HepG2 (cell line): ENCODE data around the gene SNX9. TPM values are rescaled to one million over a fixed set of nuclear protein-coding genes. Genes with fewer than 3 reads are reported as not detected.

Experiments used
- ATAC-seq: fragments of 200-7000 bp; cut with Tn5 transposase; 3 replicates; pipeline ENCODE4 v1.9.1; 2020; ENCODE audit warnings: mild to moderate bottlenecking, moderate library complexity
- BruUV-seq: library from RNA; stranded (reverse); fragments of 400-500 nt; replicated peaks from 2 replicates; lab custom pipeline; 2021; lab: Mats Ljungman, UMichigan
- CTCF ChIA-PET: fragments of 300-600 bp; formaldehyde crosslinking; extraction: SDS; loops from one replicate; lab custom pipeline; 2021; ENCODE audit warnings: low total read pairs, inconsistent platforms, low intra/inter-chr PET ratio; lab: Yijun Ruan, JAX
- POLR2A ChIA-PET: fragments of 350-600 bp; sonication (Branson Sonifier 250); formaldehyde crosslinking; loops from one replicate; lab custom pipeline; 2020; ENCODE audit warnings: antibody characterized with exemption, inconsistent platforms; lab: Yijun Ruan, JAX
- DNase-seq: peaks from one replicate; pipeline ENCODE4 v3.0.0-alpha.2; 2015; ENCODE audit warnings: low spot score
- FAIRE-seq: peaks from 3 replicates; lab custom pipeline; 2011; peaks lifted over from hg19 to GRCh38; lab: Jason Lieb, UNC
- H2AFZ ChIP-seq: one replicate; pipeline ENCODE4 v1.6.1; 2011; ENCODE audit warnings: low read length, inconsistent platforms
- H3K27ac ChIP-seq: fragments of 300-600 bp; 3 replicates; pipeline ENCODE4 v1.8.0; 2011; ENCODE audit warnings: mixed run types, mild to moderate bottlenecking, mixed read lengths, low read length, inconsistent platforms; ENCODE audit not compliant: insufficient read depth; ENCODE audit errors: extremely low read length
- H3K27me3 ChIP-seq, 2 experiments: fragments of 200-600 bp in 1 of 2; 2 replicates in 1 of 2; 3 replicates in 1 of 2; pipeline versions ENCODE4 v1.6.0 to v1.8.0; 2011; ENCODE audit warnings: low read length in 2 of 2, mild to moderate bottlenecking in 2 of 2, moderate library complexity in 2 of 2, inconsistent platforms in 1 of 2; ENCODE audit not compliant: insufficient read depth in 2 of 2, control insufficient read depth in 1 of 2
- H3K36me3 ChIP-seq, 2 experiments: fragments of 200-600 bp in 1 of 2; replicated peaks in 1 of 2; 2 replicates in 1 of 2; 3 replicates in 1 of 2; pipeline versions ENCODE4 v1.5.1 to v1.8.0; 2011; ENCODE audit warnings: low read length in 2 of 2, inconsistent platforms in 1 of 2; ENCODE audit not compliant: insufficient read depth in 2 of 2, control insufficient read depth in 1 of 2
- H3K4me1 ChIP-seq: 2 replicates; pipeline ENCODE4 v1.5.1; 2012; ENCODE audit warnings: low read length, inconsistent platforms; ENCODE audit not compliant: insufficient read depth
- H3K4me2 ChIP-seq: 2 replicates; pipeline ENCODE4 v1.6.0; 2011; ENCODE audit warnings: low read depth, low read length, inconsistent platforms
- H3K4me3 ChIP-seq, 3 experiments: fragments of 200-600 bp in 1 of 3; sonication (generic), shearing (Covaris generic) in 1 of 3; replicated peaks in 1 of 3; 2 replicates each; pipeline ENCODE4 v1.5.1; 2011 to 2016; ENCODE audit warnings: low read length in 3 of 3, inconsistent platforms in 2 of 3, low read depth in 2 of 3, mild to moderate bottlenecking in 2 of 3, control low read depth in 1 of 3, mixed read lengths in 1 of 3; ENCODE audit not compliant: insufficient read depth in 1 of 3
- H3K79me2 ChIP-seq: one replicate; pipeline ENCODE4 v1.6.1; 2011; ENCODE audit warnings: low read length, inconsistent platforms; ENCODE audit not compliant: insufficient read depth
- H3K9ac ChIP-seq: 2 replicates; pipeline ENCODE4 v1.6.0; 2011; ENCODE audit warnings: mild to moderate bottlenecking, low read depth, low read length, inconsistent platforms; ENCODE audit not compliant: insufficient read depth
- H3K9me3 ChIP-seq: 2 replicates; pipeline ENCODE4 v1.5.1; 2012; ENCODE audit warnings: mild to moderate bottlenecking, low read length
- H4K20me1 ChIP-seq: 2 replicates; pipeline ENCODE4 v1.6.0; 2011; ENCODE audit warnings: inconsistent platforms, mild to moderate bottlenecking, low read length, moderate library complexity; ENCODE audit not compliant: insufficient read depth
- BRD4 ChIP-seq: sonication (generic); formaldehyde crosslinking; IDR thresholded peaks from 2 replicates; pipeline ENCODE4 v1.4.0; 2020; ENCODE audit warnings: missing genetic modification reagents
- CEBPG ChIP-seq: IDR thresholded peaks from 2 replicates; pipeline ENCODE4 v1.6.1; 2016
- PHF5A ChIP-seq: IDR thresholded peaks from one replicate; pipeline ENCODE4 v1.6.1; 2018; ENCODE audit warnings: low read depth, missing genetic modification reagents; ENCODE audit not compliant: unreplicated experiment
- RFXANK ChIP-seq: IDR thresholded peaks from 2 replicates; pipeline ENCODE4 v1.6.1; 2016
- SAFB2 ChIP-seq: sonication (generic); formaldehyde crosslinking; IDR thresholded peaks from 2 replicates; pipeline ENCODE4 v1.5.1; 2020; ENCODE audit warnings: missing genetic modification reagents, low read depth, mild to moderate bottlenecking, borderline replicate concordance
- ZNF879 ChIP-seq: sonication (generic); formaldehyde crosslinking; IDR thresholded peaks from 2 replicates; pipeline ENCODE4 v1.8.1; 2023; ENCODE audit warnings: missing genetic modification reagents
- WGBS: methylation state at CpG from one replicate; pipeline ENCODE4 v1.1.6; 2017; ENCODE audit warnings: low lambda C conversion rate; 5-methylcytosine and 5-hydroxymethylcytosine counted together
- in situ Hi-C: cut with HindIII; loops from 2 replicates; pipeline ENCODE4 v1.10.0; 2017; ENCODE audit warnings: low pct_unique_long_range_greater_than_20kb; ENCODE audit not compliant: extremely low pct_ligation_motif_present
- intact Hi-C: fragments of 100-400 bp; cut with micrococcal nuclease; formaldehyde crosslinking; loops from one replicate; pipeline ENCODE4 v1.10.0; 2022; ENCODE audit not compliant: unreplicated experiment
- polyA plus RNA-seq, 8 experiments: library from polyadenylated mRNA; depleted of rRNA in 3 of 8; stranded (reverse) in 7 of 8; unstranded in 1 of 8; fragments of >200 nt; fragmentation: Illumina TruSeq in 4 of 8; extraction: Trizol in 4 of 8; gene quantifications; 2 replicates each; pipeline versions ENCODE4 v1.2.1 to v1.2.3, GENCODE V29; 2011 to 2016; ENCODE audit warnings: low read depth in 4 of 8, missing spikeins in 1 of 8, mixed read lengths in 1 of 8; ENCODE audit not compliant: insufficient read depth in 1 of 8
- total RNA-seq, 5 experiments: library from RNA; depleted of rRNA; stranded (reverse); fragments of >200 nt; fragmentation: Illumina TruSeq; extraction: Trizol; gene quantifications; 2 replicates each; pipeline ENCODE4 v1.2.3, GENCODE V29; 2016; ENCODE audit warnings: low read depth in 1 of 5
- TF ChIP-seq, protein P1 (sequence below), 2 experiments: fragments of 450-650 bp in 1 of 2; sonication (generic) in 1 of 2; formaldehyde crosslinking; IDR thresholded peaks; 2 replicates each; pipeline versions ENCODE4 v1.5.0 to v1.8.0; 2020 to 2022; ENCODE audit warnings: mild to moderate bottlenecking in 1 of 2, missing genetic modification reagents in 1 of 2
- TF ChIP-seq, protein P2 (sequence below): sonication (generic); formaldehyde crosslinking; IDR thresholded peaks from 2 replicates; pipeline ENCODE4 v1.5.0; 2020; ENCODE audit warnings: mild to moderate bottlenecking, missing genetic modification reagents
- TF ChIP-seq, protein P3 (sequence below), 2 experiments: sonication (generic) in 1 of 2; formaldehyde crosslinking in 1 of 2; IDR thresholded peaks; 2 replicates each; pipeline versions ENCODE4 v1.4.0 to v1.6.1; 2016 to 2020; ENCODE audit warnings: borderline replicate concordance in 1 of 2, low read depth in 1 of 2, mild to moderate bottlenecking in 1 of 2, missing genetic modification reagents in 1 of 2

Gene SNX9
- total and polyA plus RNA-seq, 2 of the 13 experiments (the other 11 are each of a cell fraction or from before 2014, with no cell fraction given): 21.9 to 36.0 TPM

DNA sequence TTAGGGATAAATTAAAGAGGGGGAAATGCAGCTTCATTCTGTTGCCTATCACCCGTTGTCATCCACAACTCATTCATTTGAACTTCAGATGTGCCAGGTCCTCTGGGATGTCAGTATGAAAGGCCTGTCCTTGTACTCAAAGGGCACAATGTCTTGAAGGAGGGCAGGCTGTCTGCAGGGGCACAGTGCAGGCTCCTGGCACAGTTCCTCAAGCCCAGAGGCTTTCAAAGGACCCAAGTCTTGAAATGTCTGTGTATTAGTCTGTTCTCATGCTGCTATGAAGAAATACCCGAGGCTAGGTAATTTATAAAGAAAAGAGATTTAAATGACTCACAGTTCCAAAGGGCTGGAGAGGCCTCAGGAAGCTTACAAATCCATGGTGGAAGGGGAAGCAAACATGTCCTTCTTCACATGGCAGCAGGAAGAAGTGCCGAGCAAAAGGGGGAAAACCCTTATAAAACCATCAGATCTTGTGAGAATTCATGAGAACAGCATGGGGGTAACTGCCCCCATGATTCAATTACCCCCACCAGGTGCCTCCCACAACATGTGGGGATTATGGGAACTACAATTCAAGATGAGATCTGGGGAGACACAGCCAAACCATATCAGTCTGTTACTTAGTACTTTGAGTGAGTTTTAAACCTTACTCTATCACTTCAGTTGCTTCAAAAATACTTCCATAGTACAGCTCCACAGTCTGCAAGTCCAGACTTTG lies 9.4 kb downstream of the SNX9 start (continued):
- no peak for TF ChIP-seq SAFB2 (CRISPR knock-in tag)
- TF ChIP-seq PHF5A: no peak

DNA sequence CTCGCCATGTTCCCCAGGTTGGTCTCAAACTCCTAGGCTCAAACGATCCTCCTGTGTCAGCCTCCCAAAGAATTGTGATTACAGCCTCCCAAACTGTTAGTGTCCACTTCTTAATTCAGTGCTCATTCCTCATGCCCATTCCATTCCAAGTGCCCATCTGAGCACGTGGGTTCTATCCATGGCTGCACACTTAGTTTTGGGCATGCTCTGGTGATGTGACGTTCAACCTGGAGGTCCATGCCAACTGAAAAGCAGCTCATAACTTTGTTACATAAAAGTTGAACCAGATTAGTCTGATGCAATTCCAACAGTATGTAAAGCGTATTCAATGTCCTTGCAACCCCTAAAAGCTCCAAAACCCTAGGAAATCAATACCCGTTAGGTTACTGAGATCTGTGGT lies 11.5 kb downstream of the SNX9 start:
- no peak overlapping the region for H3K9ac ChIP-seq
- no peaks in the 10 kb centered on the region for H3K9me3 ChIP-seq
- H4K20me1 ChIP-seq: peaks cover 33% of the 10 kb centered on the region; the same call in 1 of the 2 replicates
- peak overlapping the region; percentile 3 for H3K27ac ChIP-seq
- in situ Hi-C loops (no loop called here), intact Hi-C loops (no loop called here)
- no peaks in the 10 kb centered on the region for H3K36me3 ChIP-seq
- ATAC-seq (no peak), FAIRE-seq (no peak), DNase-seq (no peak)
- peaks cover 49% of the 10 kb centered on the region for H3K4me1 ChIP-seq
- 96% methylated on average over 6 of the region's 6 CpGs for WGBS
- no peaks in the 10 kb centered on the region for H3K27me3 ChIP-seq
- H3K4me2 ChIP-seq: no peak overlapping the region
- ChIA-PET CTCF (no interaction called here), POLR2A (no interaction called here)
- BruUV-seq: no TSS peak
- peaks cover 87% of the 10 kb centered on the region for H3K79me2 ChIP-seq
- TF ChIP-seq, protein P1, sequence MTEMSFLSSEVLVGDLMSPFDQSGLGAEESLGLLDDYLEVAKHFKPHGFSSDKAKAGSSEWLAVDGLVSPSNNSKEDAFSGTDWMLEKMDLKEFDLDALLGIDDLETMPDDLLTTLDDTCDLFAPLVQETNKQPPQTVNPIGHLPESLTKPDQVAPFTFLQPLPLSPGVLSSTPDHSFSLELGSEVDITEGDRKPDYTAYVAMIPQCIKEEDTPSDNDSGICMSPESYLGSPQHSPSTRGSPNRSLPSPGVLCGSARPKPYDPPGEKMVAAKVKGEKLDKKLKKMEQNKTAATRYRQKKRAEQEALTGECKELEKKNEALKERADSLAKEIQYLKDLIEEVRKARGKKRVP (CRISPR knock-in tag; IDR thresholded peaks at IDR 0.05): peak in 1 of 2 experiments; percentile 13; a peak in 1 of 4 replicates
- TF ChIP-seq CEBPG (0 out of 2 replicates have a peak, but pooled peaks have one; percentile 4), BRD4 (CRISPR knock-in tag) (no peak), ZNF879 (CRISPR knock-in tag) (no peak), RFXANK (CRISPR knock-in tag) (no peak)
- TF ChIP-seq, protein P2, sequence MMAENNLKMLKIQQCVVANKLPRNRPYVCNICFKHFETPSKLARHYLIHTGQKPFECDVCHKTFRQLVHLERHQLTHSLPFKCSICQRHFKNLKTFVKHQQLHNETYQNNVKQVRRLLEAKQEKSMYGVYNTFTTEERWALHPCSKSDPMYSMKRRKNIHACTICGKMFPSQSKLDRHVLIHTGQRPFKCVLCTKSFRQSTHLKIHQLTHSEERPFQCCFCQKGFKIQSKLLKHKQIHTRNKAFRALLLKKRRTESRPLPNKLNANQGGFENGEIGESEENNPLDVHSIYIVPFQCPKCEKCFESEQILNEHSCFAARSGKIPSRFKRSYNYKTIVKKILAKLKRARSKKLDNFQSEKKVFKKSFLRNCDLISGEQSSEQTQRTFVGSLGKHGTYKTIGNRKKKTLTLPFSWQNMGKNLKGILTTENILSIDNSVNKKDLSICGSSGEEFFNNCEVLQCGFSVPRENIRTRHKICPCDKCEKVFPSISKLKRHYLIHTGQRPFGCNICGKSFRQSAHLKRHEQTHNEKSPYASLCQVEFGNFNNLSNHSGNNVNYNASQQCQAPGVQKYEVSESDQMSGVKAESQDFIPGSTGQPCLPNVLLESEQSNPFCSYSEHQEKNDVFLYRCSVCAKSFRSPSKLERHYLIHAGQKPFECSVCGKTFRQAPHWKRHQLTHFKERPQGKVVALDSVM (CRISPR knock-in tag): 0 out of 2 replicates have a peak, but pooled peaks have one; percentile 10
- TF ChIP-seq, protein P3, sequence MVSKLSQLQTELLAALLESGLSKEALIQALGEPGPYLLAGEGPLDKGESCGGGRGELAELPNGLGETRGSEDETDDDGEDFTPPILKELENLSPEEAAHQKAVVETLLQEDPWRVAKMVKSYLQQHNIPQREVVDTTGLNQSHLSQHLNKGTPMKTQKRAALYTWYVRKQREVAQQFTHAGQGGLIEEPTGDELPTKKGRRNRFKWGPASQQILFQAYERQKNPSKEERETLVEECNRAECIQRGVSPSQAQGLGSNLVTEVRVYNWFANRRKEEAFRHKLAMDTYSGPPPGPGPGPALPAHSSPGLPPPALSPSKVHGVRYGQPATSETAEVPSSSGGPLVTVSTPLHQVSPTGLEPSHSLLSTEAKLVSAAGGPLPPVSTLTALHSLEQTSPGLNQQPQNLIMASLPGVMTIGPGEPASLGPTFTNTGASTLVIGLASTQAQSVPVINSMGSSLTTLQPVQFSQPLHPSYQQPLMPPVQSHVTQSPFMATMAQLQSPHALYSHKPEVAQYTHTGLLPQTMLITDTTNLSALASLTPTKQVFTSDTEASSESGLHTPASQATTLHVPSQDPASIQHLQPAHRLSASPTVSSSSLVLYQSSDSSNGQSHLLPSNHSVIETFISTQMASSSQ (IDR thresholded peaks at IDR 0.05; ENCODE audit: low read depth): no peak
- TF ChIP-seq, protein P3 (CRISPR knock-in tag; IDR thresholded peaks at IDR 0.05; ENCODE audit: borderline replicate concordance): no peak
- H3K4me3 ChIP-seq: no peak overlapping the region
- no peak overlapping the region for H2AFZ ChIP-seq
